DMS114 treated with DMSO at 0.1 percent for 48 hours (cell line): ENCODE data around the gene URI1.

Source experiments
- DNase-seq: peaks from one replicate; lab custom pipeline; 2025; ENCODE audit not compliant: unreplicated experiment; lab: John Stamatoyannopoulos, UW

URI1 gene

DNA sequence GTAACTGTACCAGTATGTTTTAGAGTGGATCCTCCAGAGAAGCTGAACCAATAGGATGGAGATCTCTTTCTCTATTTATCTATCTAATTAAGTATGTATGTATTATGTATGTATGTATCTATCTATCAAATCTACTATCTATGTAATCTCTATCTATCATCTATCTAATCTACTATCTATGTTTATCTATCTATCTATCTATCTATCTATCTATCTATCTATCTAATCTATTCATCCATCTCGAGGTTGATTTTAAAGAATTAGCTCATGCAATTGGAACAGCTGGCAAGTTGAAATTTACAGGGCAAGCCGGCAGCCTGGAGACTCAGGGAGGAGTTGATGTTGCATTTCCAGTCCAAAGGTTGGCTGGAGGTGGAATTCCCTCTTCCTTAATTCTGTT, 112.2 kb downstream of the URI1 start:
- no peak for DNase-seq

DNA sequence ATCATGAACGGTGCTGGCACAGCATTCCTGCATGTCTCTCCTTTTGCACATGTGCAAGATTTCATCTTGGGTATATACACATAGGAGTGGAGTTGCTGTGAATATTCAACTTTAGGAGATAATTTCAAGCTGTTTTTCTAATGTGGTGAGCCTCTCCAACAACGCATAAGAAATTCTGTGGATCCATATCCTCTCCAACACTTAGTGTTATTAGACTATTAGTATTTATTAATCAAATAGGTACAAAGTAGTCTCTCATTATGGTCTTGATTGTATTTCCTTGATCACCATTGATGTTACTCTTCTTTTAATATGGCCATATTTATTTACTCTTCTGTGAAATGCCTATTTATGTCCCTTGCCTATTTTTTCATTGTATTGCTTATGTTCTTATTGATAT, 114.5 kb downstream of the URI1 start:
- no peak for DNase-seq

DNA sequence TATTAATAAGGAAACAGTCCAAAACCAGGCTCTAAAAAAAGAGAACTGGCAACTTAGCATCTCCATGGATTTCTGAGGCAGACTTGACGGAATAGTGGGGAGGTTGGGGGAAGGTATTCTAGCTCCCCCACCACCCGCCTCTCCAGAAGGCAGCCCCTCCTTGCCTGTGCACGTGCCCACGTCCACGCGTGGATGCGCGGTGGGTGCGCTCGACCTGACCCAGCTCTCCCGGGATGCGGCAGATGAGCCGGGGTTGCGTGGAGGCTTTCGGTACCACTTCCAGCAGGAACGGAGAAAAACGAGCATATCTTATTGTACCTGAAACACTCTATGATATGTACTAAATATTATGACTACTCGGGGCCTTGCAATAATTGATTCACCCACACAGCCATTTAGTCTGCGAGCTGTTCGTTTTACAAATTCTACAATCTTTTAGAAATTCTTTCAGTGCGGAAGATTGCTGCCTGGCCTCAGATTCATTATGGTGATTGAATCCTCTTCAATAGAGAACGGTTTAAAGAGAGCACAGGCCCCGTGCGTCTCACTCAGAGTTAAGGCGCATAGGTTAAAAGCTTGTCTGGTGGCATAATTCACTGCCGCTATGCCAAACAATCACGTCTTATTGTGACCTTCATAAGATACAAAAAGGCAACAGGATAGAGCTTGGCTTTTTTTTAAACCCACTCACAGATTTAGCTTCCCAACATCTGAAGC, 117.9 kb downstream of the URI1 start:
- no peak for DNase-seq

DNA sequence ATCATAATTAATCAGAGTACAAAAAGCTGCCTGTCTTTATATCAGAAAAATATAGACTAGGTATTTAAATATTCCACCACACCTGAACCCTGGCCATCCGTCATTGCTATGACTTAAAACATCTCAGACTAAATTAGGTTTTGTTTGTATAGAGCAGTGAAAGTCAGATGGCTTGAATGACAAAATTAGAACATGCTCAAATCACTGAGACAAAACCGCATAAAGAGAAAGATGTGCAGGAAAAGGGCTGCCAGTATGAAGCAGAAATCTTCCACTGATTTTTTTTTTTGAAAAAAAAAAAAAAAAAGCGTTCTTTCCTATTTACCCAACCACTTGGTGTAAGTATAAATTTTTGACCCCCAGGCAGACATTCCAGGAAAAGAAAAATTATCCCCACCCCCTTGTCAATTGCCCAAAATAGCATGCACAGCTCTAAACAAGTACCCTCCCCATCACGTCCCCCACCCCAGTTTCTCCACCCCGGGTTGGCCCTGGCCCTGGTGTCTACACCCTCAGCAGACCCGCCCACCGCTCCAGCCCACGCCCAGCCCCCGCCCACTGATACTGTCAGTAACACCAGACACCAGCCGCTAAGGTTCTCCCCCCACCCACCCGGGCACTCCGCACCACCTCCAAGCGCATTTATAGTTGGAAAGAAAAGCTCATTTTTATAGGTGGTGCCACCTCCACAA, 118.6 kb downstream of the URI1 start:
- no peak for DNase-seq

DNA sequence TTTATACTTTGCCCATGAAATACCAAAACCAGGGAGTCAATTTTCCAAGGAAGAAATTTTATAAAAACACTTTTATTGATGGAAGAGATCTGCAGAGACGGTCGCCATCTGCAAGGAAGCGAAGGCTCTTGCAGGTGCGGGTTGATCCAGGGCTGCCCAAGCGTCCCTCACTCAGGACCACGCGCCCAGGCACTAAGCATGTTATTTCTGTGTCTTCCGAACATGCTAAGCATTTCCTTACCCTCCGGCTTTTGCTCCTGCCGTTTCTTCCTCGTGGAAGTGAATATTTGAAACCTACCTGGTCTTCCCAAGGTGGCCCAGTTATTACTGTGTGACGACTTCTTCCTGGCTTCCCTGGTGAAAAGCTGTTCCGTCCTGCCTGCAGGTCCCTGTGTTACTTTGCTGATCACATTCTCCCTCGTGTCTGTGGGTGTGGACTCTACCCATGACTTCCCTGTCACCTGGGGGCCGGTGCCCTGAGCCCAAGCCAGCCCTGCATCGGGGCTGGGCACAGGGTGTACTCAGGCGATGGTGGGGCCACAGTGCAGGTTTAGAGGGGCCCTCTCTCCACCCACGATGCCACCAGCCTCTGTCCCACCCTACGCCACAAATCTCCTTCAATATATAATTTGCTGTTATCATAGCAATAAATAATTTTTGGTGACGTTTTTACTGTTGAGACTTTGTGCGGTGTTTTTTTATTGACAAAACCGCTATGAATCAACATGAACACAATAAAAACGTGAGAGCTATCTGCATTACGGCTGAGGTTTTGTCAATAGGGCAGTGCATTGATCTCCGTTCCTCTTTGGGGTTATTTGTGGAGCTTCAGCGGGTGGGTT, 119.4 kb downstream of the URI1 start:
- DNase-seq: no peak

DNA sequence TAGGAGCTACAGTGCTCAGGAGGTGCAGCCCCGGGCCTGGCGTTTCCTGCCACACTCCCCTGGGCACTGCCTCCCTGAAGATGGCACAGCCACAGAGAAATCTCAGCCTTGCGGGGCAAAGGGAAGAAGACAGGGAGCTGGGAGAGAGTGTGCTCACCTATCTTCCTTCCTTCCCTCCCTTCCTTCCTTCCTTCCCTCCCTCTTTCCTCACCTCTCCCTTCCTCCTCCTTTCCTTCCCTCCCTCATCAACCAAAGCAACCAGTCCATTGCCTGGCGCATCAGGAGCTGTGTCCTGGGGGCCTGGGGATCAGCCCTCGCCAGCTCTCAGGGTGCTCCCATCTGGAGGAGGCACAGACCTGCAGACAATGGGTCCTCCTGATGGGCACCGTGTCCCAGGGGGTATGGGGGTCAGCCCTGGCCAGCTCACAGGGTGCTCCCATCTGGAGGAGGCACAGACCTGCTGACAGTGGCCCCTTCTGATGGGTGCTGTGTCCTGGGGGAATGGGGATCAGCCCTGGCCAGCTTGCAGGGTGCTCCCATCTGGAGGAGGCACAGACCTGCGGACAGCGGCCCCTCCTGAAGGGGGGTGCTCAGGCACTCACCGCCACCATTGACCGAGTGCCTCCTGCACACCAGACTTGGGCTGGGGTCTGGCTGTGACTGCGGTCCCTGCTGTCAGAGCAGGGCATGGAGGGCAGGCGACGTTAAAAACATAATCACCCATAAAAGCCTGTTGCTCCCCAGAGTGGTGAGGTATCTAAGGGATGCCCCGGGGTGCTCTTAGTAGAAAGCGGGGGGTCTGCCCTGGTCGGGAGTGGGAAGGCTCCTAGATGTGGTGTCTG, 120.2 kb downstream of the URI1 start:
- DNase-seq: no peak

DNA sequence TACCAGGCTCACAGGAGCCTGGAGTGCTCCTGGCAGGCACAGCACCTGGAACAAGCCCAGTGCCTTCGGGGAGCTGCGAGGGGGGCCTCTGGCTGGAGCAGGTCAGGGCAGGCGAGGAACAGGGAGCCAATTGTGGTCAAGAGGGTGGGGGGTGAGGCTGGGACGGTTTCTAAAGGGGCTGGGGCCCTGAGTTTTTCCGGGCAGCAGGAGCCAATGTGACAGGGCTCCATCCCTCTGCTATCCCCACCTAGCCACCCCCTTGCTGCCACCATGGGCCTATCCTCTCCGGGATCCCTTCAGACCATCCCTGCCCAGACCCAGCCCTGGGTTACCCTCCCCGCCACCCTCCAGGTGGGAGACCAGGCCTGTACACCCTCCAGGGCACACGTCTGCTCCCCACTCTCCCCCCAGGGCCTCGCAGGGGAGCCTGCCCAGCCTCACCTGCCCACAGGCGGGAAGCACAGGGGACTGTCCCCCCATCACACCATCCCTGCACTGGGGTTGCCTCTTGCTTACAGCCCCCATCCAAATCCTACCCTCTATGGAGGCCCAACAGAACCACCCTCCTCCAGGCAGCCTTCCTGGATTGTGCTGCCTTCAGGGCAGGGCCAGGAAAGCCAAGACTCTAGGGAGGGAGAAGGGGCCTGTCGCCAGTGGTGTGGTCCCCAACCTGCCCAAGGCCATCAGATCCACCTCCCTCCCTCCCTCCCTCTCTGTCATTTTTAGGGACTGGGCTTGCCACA, 121.0 kb downstream of the URI1 start:
- DNase-seq: no peak

DNA sequence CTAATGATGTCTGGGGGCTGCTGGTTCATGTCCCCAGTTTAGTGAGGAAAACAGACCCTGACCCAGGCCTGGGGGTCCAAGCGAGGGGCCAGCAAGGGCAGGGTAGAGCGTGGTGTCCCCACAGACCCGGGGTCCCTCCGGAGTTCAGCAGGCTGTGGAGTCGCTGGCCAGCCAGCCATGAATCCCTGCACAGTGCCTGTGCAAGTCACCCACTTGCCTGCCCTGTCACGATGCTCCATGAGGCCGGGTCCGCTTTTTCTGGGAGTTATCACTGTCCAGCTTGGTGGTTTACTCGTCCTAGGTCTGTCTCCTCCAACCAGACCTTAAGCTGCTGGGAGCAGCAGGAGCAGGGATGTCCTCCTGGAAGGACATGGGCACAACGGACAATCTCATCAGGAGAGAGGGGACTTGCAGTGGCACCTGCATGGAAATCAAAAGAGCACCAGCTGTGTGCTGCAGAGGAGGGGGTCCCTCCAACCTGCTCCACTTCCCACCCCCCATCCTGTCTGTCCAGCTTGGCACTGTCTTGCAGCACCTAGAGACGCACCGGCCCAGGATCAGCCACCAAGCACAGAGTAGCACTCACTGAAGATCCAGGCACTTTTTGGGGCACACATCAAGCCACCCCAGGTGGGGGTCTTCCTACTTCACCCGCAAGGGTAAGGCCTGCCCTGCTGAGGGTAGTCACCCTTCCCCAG, 121.8 kb downstream of the URI1 start:
- DNase-seq: no peak

DNA sequence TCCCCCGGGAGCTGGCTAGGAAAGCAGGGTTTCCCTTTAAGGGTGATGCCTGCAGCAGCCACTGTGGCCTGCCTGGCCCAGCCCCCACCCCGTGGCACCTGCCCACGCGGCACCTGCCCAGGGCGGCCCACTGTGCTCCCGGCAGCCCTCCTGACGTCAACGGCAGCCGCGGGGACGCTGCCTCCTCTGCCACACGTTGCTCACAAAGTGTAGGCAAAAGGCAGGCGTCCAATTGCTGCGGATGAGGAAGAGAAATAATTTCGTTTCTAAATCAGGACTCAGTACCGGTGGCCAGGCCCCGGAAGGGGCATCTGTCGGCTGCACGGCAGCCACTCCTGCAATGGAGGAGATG, 122.3 kb downstream of the URI1 start:
- DNase-seq: no peak

DNA sequence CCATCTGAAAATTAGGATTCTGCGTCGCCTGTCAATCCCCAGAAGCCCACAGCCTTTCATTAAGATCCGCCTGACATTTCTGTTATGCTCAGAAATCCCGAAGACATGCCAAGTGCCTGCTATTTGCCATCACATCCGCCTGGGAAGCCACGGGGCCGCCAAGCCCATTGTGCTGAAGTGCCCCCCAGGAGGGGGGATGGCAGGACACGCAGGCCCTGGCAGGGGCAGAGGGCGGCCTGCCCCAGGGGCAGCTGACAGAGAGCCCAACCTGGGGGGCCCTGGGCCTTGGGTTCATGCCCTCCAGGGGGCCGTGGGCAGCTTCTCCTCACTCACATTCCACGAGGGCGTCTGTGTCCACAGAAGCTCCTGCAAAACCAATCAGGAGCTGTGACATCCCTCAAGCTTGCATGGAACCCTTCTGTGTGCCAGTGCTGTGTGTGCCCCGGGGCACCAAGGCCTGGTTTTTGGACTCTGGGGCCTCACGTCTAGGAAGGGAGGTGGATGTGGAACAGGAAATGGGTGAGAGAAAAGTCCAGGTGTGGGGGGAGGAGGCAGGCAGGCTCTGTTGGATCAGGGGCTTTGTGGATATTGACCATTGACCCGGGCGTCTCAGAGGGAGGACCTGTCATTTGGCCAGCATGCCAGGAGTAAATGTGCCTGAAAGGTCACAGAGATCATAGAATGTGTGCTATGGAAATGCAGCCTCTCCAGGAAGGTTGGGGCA, 122.9 kb downstream of the URI1 start:
- DNase-seq: no peak

DNA sequence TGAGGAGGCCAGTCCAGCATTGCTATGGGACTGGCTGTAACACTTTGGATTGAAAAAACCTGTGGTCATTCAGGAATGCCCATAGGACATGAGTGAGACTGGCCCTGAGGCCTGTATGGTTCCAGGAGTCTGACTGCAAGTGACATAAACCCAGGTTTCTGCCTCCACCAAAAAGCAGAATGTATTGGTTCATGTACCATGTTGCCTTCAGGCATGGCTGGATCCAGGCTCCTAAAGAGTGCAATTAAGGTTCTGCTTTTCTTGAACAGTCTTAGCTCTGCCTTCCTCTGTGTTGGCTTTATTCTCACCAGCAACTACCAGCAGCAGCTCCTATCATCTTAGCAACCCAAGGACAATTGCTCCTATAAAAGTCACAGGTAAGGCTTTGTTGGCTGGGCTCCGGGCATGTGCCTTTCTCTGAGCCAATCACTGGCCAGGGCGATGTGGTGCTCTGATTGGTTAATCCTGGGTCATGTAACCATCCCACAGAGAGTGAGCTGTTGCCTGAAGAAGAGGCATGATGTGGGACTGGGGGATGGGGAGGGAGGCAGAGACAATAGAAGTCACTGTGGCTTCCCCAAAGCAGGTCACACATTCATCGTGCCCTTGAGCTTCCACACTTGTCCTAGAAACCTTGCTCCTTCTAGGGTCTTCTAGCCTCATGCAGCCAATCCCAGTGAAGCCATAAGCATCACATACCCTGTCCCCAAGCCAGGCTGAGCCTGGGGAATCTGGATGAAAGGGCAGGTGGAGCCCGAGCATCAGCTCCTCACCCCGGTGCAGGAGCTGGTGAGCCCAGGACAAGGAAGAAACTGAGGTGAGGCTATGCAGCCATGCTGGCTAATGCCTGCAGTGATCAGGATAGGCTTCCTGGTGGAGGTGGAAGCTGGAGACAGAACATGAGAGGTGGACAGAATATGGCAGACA, 123.9 kb downstream of the URI1 start:
- DNase-seq: no peak
